RPMI8226 (cell line): Measurements from ENCODE around the gene DLL1.

Experiments
- DNase-seq: peaks from one replicate; pipeline ENCODE4 v3.0.0-alpha.2; 2015

DLL1 gene

GRCh38 chr6:170249817-170250216 lies 41.1 kb downstream of the DLL1 start:
- no peak for DNase-seq

DNA sequence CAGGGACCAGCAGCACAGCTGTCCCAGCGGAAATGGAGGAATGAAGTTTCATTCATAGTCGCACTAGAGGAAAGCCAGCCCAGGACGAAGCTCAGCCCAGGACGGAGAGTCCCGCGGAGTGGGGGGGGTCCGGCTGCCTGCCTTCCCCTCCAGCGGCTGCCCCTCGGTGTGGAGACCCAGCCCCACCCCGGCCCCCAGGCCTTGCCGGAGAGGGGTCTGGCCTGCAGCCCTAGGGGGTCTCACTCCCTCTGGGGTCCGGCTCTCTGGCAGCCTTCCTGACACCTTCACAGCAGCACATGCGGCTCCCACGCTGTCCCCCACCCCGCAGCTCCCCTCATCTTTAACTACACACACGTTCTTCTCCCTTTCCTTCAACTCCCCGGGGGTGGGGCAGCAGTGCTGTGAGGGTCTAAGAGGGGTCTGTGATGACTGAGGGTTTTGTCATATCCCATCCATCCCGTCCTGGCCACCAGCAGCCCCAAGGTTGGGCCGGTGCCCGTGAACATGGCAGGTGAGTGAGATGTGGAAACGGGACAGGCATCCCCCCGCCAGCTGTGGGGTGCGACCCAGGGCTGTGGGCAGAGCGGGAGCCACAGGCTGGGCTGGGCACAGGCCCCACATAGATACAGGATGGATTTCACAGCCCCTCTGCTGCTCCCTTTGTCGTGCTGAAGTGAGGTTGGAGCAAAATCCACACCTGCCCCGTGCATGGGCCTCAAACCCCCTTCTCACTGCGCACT lies 41.8 kb downstream of the DLL1 start:
- DNase-seq: no peak

DNA sequence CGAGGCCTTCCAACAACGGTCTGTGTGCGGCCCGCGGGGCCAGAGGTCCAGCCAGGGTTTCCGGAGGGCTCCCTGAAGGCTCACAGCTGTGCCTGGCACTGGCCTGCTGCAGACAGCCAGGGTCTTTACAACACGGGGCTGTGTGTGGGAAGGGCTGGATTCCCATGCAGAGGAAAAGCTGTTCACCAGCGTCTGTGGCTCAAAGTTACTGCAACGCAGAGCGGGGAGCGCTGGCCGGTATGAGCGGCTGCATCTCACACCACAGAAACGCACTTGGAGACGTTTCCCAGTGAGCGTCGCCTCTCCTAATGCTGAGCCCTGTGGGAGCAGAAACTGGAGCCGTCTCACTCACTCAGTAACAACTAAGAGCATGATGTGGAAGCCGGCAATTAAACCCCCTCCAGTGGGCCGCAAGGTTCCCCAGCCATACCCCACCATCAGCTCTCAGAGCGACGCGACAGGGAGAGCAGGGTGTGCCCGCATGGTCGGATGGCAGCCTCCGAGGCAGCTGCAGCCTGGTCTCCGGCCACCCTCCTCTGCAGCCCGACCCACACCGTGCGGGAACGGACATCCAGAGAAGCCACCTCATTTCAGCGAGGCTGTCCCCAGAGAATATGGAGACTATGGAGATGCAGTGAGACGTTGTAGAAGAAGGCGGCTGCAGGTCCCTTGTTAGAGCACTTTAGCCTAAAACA lies 42.6 kb downstream of the DLL1 start:
- DNase-seq: no peak

DNA sequence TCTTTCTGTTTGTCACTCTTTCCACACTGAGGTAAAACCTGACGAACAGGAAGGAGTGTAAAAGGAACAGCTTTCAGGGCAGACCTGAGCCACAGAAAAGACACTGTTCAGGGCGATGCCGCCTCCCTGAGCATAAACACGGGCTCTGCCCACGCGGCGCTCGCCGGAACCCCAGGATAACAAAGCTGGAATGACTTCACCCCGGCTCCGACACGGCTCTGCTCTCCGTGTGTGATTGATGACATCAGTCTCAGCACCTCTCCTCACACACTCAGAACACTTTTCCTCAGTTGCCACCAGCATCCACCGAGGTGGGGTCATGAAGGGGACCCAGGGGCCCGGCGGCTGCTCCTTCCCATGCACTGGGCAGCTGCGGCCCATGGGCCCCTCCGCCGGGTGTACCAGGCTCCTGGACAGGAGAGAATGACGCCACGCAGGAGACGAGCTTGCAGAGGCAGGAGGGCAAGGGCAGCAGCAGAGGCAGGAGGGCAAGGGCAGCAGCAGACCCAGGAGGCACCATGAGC lies 43.6 kb downstream of the DLL1 start:
- DNase-seq: no peak

GRCh38 chr6:170245475-170245992 lies 45.3 kb downstream of the DLL1 start:
- no peak for DNase-seq

DNA sequence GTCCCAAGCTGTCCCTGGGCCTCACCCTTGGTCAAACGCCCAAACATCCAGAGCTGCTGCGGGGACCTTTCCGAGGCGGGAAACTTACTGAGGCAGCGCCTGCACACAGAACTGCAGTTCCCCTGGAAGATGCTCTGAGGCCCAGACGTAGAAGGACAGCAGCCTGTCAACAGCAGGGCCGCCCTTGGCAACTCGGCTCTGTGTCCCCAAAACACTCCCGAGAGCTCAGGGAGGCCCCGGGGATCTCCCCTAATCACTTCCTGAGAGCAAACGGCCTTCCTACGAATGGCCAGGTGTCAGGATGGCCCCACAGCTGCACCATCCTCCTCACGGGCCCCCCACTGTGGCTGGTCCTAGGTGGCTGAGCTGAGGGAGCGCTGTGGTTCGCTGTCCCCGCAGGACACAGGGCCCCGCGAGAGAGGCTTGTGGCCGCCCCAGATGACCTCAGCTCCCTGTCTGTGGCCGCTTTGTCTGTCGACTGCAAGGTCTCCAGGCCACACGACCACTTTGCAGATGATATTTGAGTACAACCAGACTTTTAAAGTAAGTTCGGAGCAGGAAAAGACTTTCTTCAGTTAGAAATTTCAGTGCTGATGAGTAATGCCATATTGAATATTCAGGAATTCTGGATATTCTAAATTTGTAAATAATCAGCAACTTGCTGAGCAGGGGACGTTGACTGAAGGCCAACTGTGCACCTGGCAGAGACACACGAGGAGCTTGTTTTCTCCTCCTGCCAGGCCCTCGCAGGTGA lies 46.0 kb downstream of the DLL1 start:
- no peak for DNase-seq

DNA sequence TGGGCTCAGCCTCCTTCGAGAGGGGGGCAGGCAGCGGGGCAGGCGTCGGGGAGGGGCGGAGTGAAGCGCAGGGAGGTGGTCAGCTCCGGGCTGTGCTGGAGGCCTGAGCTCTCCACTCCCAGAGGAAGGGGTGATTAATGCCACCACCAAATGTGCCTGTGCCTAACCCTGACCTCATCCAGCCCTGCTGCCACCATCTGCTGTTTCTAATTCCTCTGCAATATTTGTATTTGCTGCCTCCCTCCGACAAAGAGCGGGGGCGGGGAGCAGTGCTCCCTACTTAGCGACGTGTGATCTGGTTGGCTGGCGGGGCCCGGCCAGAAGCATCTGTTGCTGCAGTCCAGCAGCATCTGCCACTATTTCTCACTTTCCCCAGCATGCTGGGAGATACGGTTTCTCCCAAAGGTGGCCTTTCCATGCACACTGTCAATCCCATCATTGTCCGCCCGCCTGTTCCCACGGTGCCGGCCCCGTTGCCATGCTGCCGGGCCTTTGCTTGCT lies 47.0 kb downstream of the DLL1 start:
- DNase-seq: no peak

DNA sequence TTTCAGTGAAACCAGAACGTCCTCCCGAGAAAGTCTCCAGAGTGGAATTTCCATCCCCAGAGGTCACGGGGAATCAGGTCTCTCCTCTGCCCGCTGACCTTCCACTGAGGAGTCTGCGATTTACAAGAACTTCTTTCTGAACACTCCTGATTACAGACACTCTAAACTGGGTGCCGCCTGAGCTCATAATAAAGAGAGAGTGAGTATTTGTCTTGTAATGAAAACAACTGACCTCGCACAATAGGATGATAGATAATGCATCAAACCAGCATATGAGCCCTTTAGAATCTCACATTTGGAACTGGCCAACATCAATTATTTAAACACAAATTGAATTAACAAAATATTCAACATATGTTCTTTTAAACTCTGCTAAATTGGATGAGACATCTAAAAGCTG lies 47.5 kb downstream of the DLL1 start:
- DNase-seq: no peak

GRCh38 chr6:170238741-170239565 lies 51.9 kb downstream of the DLL1 start:
- DNase-seq: no peak

GRCh38 chr6:170237999-170238740 lies 52.7 kb downstream of the DLL1 start:
- DNase-seq: no peak

- no peak for DNase-seq
Measured at GRCh38 chr6:170236131-170236836, 54.6 kb downstream of the DLL1 start.

GRCh38 chr6:170235391-170236125 lies 55.3 kb downstream of the DLL1 start:
- no peak for DNase-seq

- no peak for DNase-seq
Measured at GRCh38 chr6:170234419-170234818, 56.5 kb downstream of the DLL1 start.

DNA sequence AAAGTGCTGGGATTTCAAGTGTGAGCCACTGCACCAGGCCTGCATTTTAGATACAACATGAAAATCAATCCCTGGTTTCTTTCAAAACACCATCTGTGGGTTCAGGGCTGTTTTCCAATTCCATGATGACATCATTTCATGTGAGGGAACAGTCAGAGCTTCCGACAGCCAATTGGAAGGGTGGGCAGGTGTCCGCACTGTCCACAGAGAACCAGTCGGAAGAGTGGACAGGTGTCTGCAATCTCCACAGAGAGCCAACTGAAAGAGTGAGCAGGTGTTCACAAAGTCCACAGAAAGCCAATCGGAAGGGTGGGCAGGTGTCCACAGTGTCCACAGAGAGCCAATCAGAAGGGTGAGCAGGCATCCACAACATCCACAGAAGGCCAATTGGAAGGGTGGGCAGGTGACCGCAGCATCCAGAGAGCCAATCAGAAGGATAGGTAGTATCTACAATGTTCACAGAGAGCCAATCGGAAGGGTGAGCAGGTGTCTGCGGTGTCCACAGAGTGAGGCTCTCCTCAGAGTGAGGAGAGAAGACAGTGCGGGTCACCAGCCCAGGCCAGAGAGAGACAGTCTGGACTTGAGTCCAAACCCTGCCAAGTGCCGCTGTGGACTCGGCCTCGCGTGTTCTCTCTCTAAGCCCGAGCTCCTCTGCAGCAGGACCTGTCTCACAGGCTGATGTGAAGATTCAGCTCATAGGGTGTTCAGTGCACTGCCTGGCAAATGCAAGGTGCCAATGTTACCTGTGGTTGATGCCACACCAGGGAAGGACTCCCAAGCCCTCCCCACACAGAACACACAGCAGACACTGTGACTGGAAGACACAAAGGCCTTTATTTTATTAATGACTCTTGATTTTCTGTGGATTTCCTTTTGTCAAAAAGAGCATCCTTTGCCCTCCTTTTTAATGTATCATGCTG lies 57.3 kb downstream of the DLL1 start:
- no peak for DNase-seq
